ENCODE measurements around the gene HSD17B2.

DNA sequence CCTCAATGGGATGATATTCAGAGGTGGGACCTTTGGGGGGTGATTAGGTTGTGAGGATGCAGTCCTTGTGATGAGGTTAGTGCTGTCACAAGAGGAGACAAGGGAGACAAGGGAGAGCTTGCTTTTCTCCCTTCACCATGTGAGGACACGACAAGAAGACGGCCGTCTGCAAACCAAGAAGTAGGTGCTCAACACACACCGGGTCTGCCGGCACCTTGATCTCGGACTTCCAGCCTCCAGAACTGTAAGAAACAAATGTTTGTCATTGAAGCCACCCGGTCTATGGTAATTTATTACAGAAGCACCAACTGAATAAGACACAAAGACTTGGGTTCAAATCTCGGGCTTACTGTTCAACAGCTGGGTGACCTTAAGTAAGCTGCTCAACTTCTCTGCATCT lies 70.1 kb downstream of the HSD17B2 start:
- TF ChIP-seq EGR1 (IDR thresholded peaks at IDR 0.05) = no peak
- TF ChIP-seq RAD21 (IDR thresholded peaks at IDR 0.05; ENCODE audit: low read depth) = no peak
- TF ChIP-seq TEAD4 (IDR thresholded peaks at IDR 0.05) = no peak
